Neuron (in vitro differentiated cells): ENCODE results near the gene SEC14L5.

ENCODE experiments used
- H2AFZ ChIP-seq: one replicate; pipeline ENCODE4 v1.6.1; 2013; ENCODE audit warnings: low read depth, mild to moderate bottlenecking, inconsistent platforms, low read length, moderate library complexity
- H3K27me3 ChIP-seq: one replicate; pipeline ENCODE4 v1.6.1; 2013; ENCODE audit warnings: low read length; ENCODE audit not compliant: insufficient read depth
- H3K36me3 ChIP-seq: one replicate; pipeline ENCODE4 v1.6.1; 2013; ENCODE audit warnings: low read length; ENCODE audit not compliant: insufficient read depth
- H3K4me1 ChIP-seq: one replicate; pipeline ENCODE4 v1.6.1; 2013; ENCODE audit warnings: low read length; ENCODE audit not compliant: insufficient read depth
- H3K4me3 ChIP-seq: 2 replicates; pipeline ENCODE4 v1.5.1; 2013; ENCODE audit warnings: mild to moderate bottlenecking, low read length, moderate library complexity
- H3K9me3 ChIP-seq: one replicate; pipeline ENCODE4 v1.6.1; 2013; ENCODE audit warnings: low read length

Gene SEC14L5

DNA sequence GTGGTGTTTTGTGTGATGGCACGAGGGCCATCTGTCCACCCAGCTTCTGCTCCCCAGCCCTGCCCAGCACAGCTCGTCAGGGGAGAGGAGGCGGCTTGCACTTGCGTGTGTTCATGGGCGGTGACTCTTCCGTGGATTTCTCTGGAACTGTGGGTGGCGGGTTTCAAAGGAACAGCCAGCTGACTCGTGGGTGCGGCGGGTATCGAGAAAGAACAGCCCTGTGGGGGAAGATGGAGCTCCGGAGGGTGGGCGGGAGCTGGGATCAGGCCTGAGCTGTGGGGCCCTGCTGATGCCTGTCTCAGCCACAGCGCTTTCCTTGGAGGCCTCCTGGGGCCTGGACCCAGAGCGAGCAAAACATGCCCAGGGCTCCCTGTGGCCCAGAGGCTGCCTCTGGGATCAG lies 62.4 kb downstream of the SEC14L5 start:
- Histone ChIP-seq H3K4me1 (no peaks in the 10 kb centered on the region), H2AFZ (no peak overlapping the region), H3K36me3 (no peaks in the 10 kb centered on the region), H3K9me3 (no peaks in the 10 kb centered on the region), H3K4me3 (no peak overlapping the region), H3K27me3 (no peaks in the 10 kb centered on the region)

DNA sequence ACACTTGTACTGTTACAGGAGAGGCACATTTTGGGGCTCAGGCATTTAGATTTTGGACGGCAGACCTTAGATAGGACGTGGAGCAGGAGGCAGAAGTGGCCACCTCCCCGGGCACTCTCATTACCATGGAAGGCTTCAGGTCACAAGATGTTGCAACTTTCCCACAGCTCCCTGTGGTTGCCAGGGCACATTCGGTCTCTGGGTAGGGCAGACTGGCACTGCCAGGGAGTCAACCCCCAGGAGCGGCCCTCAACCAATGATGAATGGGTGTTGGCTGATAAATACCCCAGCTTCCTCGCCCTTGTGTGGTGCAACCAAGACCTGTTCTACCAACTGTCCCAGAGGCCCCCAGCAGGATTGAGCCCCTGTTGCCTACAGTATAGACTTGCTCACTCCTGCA lies 64.4 kb downstream of the SEC14L5 start:
- H3K27me3 ChIP-seq, result no peaks in the 10 kb centered on the region
- H3K9me3 ChIP-seq, result no peaks in the 10 kb centered on the region
- no peak overlapping the region for H3K4me3 ChIP-seq

DNA sequence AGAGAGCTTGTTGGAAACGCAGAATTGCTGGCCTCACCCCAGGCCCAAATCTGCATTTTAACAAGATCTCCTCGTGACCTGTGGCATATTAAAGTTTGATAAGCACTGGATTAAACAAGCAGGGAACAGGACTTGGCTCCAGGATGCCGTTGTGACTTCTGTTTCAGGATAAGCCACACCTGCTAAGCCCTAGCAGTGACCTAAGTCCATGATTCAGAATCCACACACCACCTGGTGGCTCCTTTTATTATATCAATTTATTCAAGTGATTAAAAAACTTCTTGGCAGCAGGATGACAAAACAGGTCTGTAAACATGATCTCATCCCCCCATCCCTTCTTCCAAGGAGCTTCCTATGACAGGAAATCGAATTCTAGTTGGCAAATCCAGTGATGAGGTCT lies 66.5 kb downstream of the SEC14L5 start:
- no peaks in the 10 kb centered on the region for H3K27me3 ChIP-seq
- no peaks in the 10 kb centered on the region for H3K4me1 ChIP-seq
- H2AFZ ChIP-seq, result no peak overlapping the region
- H3K9me3 ChIP-seq, result no peaks in the 10 kb centered on the region
- no peaks in the 10 kb centered on the region for H3K36me3 ChIP-seq
- H3K4me3 ChIP-seq, result no peak overlapping the region

More for the DNA sequence above, 64.4 kb downstream of the SEC14L5 start:
- Histone ChIP-seq H3K4me1 (no peaks in the 10 kb centered on the region), H3K36me3 (no peaks in the 10 kb centered on the region), H2AFZ (no peak overlapping the region)

DNA sequence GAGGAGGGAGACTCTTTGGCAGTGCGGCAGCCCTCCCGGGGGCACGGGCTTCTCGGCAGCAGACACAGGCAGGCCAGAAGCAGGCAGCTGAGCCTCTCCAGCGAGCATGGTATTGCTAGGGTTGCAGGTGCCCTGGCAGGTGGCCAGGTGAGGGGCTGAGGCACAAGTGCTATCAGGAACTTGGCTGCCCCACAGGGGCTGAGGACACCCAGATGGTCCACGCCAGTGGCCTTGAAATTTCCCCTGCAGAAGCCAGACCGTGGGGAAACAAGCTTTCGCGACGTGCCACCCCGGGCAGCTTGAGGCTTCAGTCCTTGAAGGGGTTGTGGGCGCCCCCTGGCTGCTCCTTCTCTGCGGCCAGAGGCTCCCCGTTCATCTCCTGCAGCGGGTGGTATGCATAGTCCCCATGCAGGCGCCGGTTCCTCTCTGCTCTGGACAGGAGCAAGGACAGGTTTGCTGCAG lies 67.1 kb downstream of the SEC14L5 start:
- Histone ChIP-seq H3K9me3 (no peaks in the 10 kb centered on the region), H3K4me3 (no peak overlapping the region), H3K36me3 (no peaks in the 10 kb centered on the region), H3K27me3 (no peaks in the 10 kb centered on the region), H3K4me1 (no peaks in the 10 kb centered on the region), H2AFZ (no peak overlapping the region)

GRCh38 chr16:5026664-5027063 lies 68.5 kb downstream of the SEC14L5 start:
- H3K36me3 ChIP-seq, result no peaks in the 10 kb centered on the region
- no peaks in the 10 kb centered on the region for H3K9me3 ChIP-seq
- H2AFZ ChIP-seq, result no peak overlapping the region
- H3K4me3 ChIP-seq, result no peak overlapping the region
- H3K4me1 ChIP-seq, result no peaks in the 10 kb centered on the region
- no peaks in the 10 kb centered on the region for H3K27me3 ChIP-seq

DNA sequence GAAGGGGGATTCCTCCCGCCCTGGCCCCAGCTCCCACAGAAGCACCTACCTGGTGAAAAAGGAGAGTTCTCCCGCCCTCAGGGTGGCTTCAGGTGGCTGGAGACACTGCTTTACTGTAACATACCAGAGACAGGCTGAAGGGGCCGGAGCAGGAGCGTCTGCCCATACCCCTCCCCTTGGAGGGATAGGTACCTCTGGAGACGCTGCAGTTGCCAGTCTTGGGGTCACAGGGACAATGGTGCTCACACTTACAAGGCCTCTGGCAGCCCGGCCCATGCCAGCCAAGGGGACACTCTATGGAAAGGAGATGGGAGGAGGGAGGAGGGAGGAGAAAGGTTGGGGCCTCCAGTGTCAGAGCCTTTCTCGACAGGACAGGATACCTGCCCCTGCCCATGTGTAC lies 69.0 kb downstream of the SEC14L5 start:
- Histone ChIP-seq H3K4me1 (no peaks in the 10 kb centered on the region), H3K27me3 (no peaks in the 10 kb centered on the region), H3K36me3 (no peaks in the 10 kb centered on the region), H3K9me3 (no peaks in the 10 kb centered on the region), H2AFZ (no peak overlapping the region), H3K4me3 (no peak overlapping the region)

- no peaks in the 10 kb centered on the region for H3K36me3 ChIP-seq
- no peak overlapping the region for H3K4me3 ChIP-seq
- no peaks in the 10 kb centered on the region for H3K9me3 ChIP-seq
- H2AFZ ChIP-seq, result no peak overlapping the region
- H3K4me1 ChIP-seq, result peaks cover 2% of the 10 kb centered on the region
- H3K27me3 ChIP-seq, result no peaks in the 10 kb centered on the region
Measured at GRCh38 chr16:5027575-5028235, 69.6 kb downstream of the SEC14L5 start.

DNA sequence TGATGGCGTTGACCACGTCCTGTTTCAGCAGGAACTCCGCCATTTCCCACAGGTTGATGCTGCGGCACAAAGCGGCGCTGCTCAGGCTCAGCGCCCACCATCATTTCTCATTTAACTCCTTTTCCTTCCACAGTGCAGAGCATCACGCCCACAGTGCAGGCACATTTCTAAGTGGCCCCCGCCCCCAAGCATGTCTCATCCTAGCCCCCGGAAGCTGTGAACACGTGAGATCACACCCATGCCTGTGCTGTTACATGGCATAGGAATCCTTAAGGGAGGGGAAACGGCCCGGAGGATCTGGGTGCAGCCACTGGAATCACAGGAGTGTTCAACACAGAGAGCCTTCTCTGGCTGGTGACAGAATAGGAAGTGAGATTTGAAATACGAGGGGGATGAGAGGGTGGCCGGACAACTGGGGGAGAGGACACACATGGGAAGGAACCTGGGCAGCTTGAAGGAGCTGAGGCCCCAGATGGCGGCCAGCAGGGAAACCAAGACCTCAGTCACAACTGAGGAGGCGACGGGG lies 70.9 kb downstream of the SEC14L5 start:
- Histone ChIP-seq H3K9me3 (no peaks in the 10 kb centered on the region), H3K36me3 (no peaks in the 10 kb centered on the region), H2AFZ (no peak overlapping the region), H3K4me1 (peaks cover 7% of the 10 kb centered on the region), H3K27me3 (no peaks in the 10 kb centered on the region), H3K4me3 (no peak overlapping the region)

DNA sequence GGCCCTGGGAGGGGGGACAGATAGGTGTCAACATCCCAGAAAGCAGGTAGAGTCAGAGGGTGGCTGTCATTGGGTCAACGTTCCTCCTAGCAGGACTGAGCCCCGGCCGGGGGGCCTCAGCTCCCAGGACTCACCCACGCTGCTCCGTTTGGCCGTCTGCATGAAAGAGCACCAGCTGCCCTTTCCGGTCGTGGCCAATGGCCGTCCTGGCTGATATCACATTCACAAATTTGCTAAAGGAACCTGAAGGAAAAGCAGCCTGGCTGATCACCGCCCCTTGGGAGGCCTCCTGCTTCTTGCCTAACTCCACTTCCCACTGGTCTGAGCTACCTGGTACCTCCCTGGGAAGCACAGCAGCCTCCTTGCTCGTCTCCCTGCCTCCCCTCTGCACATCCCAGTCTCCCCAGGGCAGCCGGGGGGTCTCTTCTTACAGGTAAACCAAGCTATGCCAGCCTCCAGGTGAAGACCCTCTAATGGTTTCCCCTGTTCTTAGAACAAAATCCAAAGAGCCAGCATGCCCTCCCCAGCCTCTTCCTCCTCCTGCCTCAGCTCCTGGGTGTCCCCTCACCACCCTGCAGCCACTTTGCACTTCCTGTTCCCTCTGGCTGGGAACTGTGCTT lies 72.2 kb downstream of the SEC14L5 start:
- Histone ChIP-seq H3K9me3 (no peaks in the 10 kb centered on the region), H3K36me3 (no peaks in the 10 kb centered on the region), H3K27me3 (no peaks in the 10 kb centered on the region), H3K4me1 (peaks cover 19% of the 10 kb centered on the region), H2AFZ (no peak overlapping the region), H3K4me3 (no peak overlapping the region)

DNA sequence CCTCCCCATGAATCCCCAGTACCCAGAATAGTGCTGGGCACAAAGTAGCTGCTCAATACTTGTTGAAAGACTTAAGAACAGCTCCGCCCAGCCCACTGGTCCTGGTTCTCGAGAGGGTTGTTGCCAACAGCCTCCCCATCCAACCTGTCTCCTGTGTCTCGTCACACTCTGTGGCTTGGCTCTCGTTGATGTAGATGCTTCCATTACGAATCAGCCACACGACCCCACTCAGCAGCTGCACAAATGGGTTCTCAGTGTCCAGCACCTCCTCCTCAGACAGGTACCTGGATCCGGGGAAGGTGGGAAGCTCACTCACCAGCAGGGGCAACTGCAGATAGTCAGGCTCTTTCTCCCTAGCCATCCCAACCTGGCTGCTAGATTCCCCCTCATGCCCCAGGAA lies 73.5 kb downstream of the SEC14L5 start:
- H3K4me1 ChIP-seq, result peaks cover 29% of the 10 kb centered on the region
- H3K4me3 ChIP-seq, result no peak overlapping the region
- no peak overlapping the region for H2AFZ ChIP-seq
- no peaks in the 10 kb centered on the region for H3K27me3 ChIP-seq
- no peaks in the 10 kb centered on the region for H3K9me3 ChIP-seq
- no peaks in the 10 kb centered on the region for H3K36me3 ChIP-seq

- Histone ChIP-seq H3K36me3 (no peaks in the 10 kb centered on the region), H3K4me1 (peaks cover 29% of the 10 kb centered on the region), H3K9me3 (no peaks in the 10 kb centered on the region), H3K27me3 (no peaks in the 10 kb centered on the region), H2AFZ (peak overlapping the region; percentile 99), H3K4me3 (peak overlapping the region; percentile 82)
Measured at GRCh38 chr16:5032748-5033167, 74.6 kb downstream of the SEC14L5 start.

GRCh38 chr16:5033256-5034166 lies 75.4 kb downstream of the SEC14L5 start, which contains the start of gene NAGPA:
TSS of gene NAGPA (minus strand) at chr16:5033935. CDS start at chr16:5033914, 21 bp downstream.
- H2AFZ ChIP-seq, result peak within 1 kb of the TSS; percentile 99
- no peaks in the 10 kb centered on the region for H3K27me3 ChIP-seq
- peak within 1 kb of the TSS; percentile 82 for H3K4me3 ChIP-seq
- H3K9me3 ChIP-seq, result no peaks in the 10 kb centered on the region
- H3K36me3 ChIP-seq, result no peaks in the 10 kb centered on the region
- H3K4me1 ChIP-seq, result peaks cover 29% of the 10 kb centered on the region

GRCh38 chr16:5034167-5034523 lies 76.0 kb downstream of the SEC14L5 start:
- no peaks in the 10 kb centered on the region for H3K27me3 ChIP-seq
- H3K36me3 ChIP-seq, result no peaks in the 10 kb centered on the region
- H3K4me1 ChIP-seq, result peaks cover 29% of the 10 kb centered on the region
- peak overlapping the region; percentile 99 for H2AFZ ChIP-seq
- H3K9me3 ChIP-seq, result no peaks in the 10 kb centered on the region
- H3K4me3 ChIP-seq, result peak overlapping the region; percentile 82
